Right atrium auricular region (tissue), 2 donors: ENCODE results near the gene CAPZB. TPM values are rescaled to one million over a fixed set of nuclear protein-coding genes. Genes with fewer than 3 reads are reported as not detected.

Source experiments
- DNase-seq: peaks from one replicate; pipeline ENCODE4 v3.0.0-alpha.2; 2019; ENCODE audit warnings: low spot score
- H3K27ac ChIP-seq, 2 donors: fragments of 200-600 bp; sonication (generic); 1 replicate in 1 of 2; 2 replicates in 1 of 2; pipeline ENCODE4 v1.5.1; 2016 to 2019
- H3K27me3 ChIP-seq, 2 donors: fragments of 200-600 bp; sonication (generic); one replicate each; pipeline versions ENCODE4 v1.5.1 to v1.6.0; 2017 to 2019
- H3K36me3 ChIP-seq: fragments of 200-600 bp; sonication (generic); one replicate; pipeline ENCODE4 v1.5.1; 2016
- H3K4me1 ChIP-seq, 2 donors: fragments of 200-600 bp; sonication (generic); one replicate each; pipeline versions ENCODE4 v1.5.1 to v1.6.0; 2017 to 2019
- H3K4me3 ChIP-seq, 2 donors: fragments of 200-600 bp; sonication (generic); 1 replicate in 1 of 2; 2 replicates in 1 of 2; pipeline ENCODE4 v1.5.1; 2017 to 2019; ENCODE audit warnings: mild to moderate bottlenecking in 1 of 2, moderate library complexity in 1 of 2
- H3K9me3 ChIP-seq, 2 donors: fragments of 200-600 bp; sonication (generic); one replicate each; pipeline ENCODE4 v1.5.1; 2019
- CTCF ChIP-seq, 2 donors: fragments of 200-600 bp; sonication (generic); IDR thresholded peaks; one replicate each; pipeline ENCODE4 v1.5.1; 2019; ENCODE audit warnings: antibody characterized with exemption in 2 of 2
- total RNA-seq, 2 donors: library from RNA; depleted of rRNA; stranded (reverse); fragments of >200 nt; gene quantifications; one replicate each; pipeline ENCODE4 v1.1.0, GENCODE V29; 2016

The CAPZB gene
- total RNA-seq, 2 donors from 2014 or later: 87.8 to 122 TPM

- no peak for DNase-seq
- no peak for TF ChIP-seq CTCF (IDR thresholded peaks at IDR 0.05)
- H3K27me3 ChIP-seq: no peaks in the 10 kb centered on the region
- H3K4me3 ChIP-seq: no peak overlapping the region
- no peaks in the 10 kb centered on the region for H3K9me3 ChIP-seq
- H3K4me1 ChIP-seq: peaks cover 0 to 95% of the 10 kb centered on the region in 2 donors
- no peaks in the 10 kb centered on the region for H3K36me3 ChIP-seq
- H3K27ac ChIP-seq: peak overlapping the region; percentile 48 to 50
Measured at GRCh38 chr1:19455353-19455752, 30.0 kb downstream of the CAPZB start.

GRCh38 chr1:19454265-19455146 is 30.8 kb downstream of the CAPZB start:
- no peak for TF ChIP-seq CTCF (IDR thresholded peaks at IDR 0.05)
- Histone ChIP-seq H3K27ac (peak overlapping the region; percentile 48 to 50), H3K4me3 (no peak overlapping the region), H3K36me3 (no peaks in the 10 kb centered on the region), H3K4me1 (peaks cover 0 to 98% of the 10 kb centered on the region in 2 donors), H3K9me3 (no peaks in the 10 kb centered on the region), H3K27me3 (no peaks in the 10 kb centered on the region)
- no peak for DNase-seq

- no peak overlapping the region for H3K4me3 ChIP-seq
- no peaks in the 10 kb centered on the region for H3K36me3 ChIP-seq
- no peak for TF ChIP-seq CTCF (IDR thresholded peaks at IDR 0.05)
- peaks cover 0 to 99% of the 10 kb centered on the region in 2 donors for H3K4me1 ChIP-seq
- no peaks in the 10 kb centered on the region for H3K9me3 ChIP-seq
- DNase-seq: no peak
- H3K27me3 ChIP-seq: no peaks in the 10 kb centered on the region
- peak overlapping the region; percentile 48 to 50 for H3K27ac ChIP-seq
Measured at GRCh38 chr1:19453741-19454201, 31.6 kb downstream of the CAPZB start.

GRCh38 chr1:19452221-19452663 is 33.1 kb downstream of the CAPZB start:
- H3K27ac ChIP-seq: peak overlapping the region; percentile 28 to 59
- H3K27me3 ChIP-seq: no peaks in the 10 kb centered on the region
- no peaks in the 10 kb centered on the region for H3K36me3 ChIP-seq
- no peak overlapping the region for H3K4me3 ChIP-seq
- no peaks in the 10 kb centered on the region for H3K9me3 ChIP-seq
- TF ChIP-seq CTCF (IDR thresholded peaks at IDR 0.05): no peak
- peaks cover 0 to 98% of the 10 kb centered on the region in 2 donors for H3K4me1 ChIP-seq
- DNase-seq: peak; percentile 84

GRCh38 chr1:19450811-19451515 is 34.4 kb downstream of the CAPZB start:
- Histone ChIP-seq H3K4me3 (no peak overlapping the region), H3K27ac (peak overlapping the region; percentile 59 to 65), H3K9me3 (no peaks in the 10 kb centered on the region)

More at GRCh38 chr1:19450811-19451515, 34.4 kb downstream of the CAPZB start:
- no peak for TF ChIP-seq CTCF (IDR thresholded peaks at IDR 0.05)
- no peak for DNase-seq
- no peaks in the 10 kb centered on the region for H3K27me3 ChIP-seq
- no peaks in the 10 kb centered on the region for H3K36me3 ChIP-seq
- peaks cover 0 to 94% of the 10 kb centered on the region in 2 donors for H3K4me1 ChIP-seq
